Putamen (tissue), 1 donor: ENCODE measurements around the gene RAD23B.

Experiments
- DNase-seq: peaks from one replicate; pipeline ENCODE4 v3.0.0-alpha.2; 2016; ENCODE audit warnings: low spot score

The RAD23B gene

DNA sequence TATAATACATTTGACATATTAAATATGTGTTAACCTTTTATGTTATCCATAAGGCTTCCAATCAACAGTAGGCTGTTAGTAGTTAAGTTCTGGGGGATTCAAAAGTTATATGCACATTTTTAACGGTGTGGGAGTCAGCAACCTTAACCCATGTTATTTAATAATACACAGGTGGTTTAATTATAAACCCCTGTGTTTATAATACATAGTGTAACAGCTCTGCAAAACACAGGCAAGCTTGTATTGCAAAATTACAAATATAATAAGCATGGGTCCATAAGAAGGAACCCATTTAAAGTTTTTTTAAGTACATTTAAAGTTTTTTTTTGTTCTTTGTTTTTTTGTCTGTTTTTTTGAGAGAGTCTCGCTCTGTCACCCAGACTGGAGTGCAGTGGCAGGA lies 14.5 kb upstream of the RAD23B start:
- no peak for DNase-seq

DNA sequence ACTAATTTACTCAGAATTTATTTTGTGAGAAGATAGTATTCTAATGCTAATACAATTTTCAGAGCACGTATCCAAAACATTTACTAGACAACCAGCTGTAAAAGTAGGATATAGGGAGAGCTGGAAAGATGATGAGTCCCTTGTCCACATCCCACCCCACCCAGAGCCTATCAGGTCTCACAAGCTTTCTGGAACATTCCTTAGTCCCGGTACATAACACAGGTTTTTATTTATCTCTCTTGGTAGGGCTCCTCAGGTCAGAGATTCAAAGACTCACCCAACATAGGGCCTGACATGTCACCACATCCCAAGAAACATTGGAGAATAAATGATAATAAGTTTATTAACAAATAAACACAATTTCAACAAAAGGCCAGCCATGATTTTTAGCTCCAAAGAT lies 13.8 kb upstream of the RAD23B start:
- no peak for DNase-seq

GRCh38 chr9:107269681-107270080 lies 13.4 kb upstream of the RAD23B start:
- DNase-seq = no peak

DNA sequence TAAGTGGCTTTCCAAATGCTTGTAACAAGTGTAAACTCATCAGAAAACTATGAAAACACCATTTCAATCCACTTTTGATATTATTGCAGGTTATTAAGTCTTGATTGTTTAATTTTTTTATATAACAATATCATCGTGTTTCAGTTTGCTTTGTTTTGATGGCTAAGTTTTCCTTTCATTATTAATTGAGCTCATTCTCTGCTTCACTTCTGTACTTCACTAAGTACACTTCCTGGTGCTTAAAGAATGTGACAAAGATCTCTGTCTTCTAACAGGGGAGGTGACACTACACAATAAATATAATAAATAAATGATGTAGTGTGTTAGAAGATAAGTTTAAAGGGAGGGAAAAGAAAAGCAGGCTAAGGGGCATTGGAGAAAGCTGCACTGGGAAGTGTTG lies 13.0 kb upstream of the RAD23B start:
- no peak for DNase-seq

GRCh38 chr9:107270580-107270979 lies 12.5 kb upstream of the RAD23B start:
- DNase-seq = no peak

DNA sequence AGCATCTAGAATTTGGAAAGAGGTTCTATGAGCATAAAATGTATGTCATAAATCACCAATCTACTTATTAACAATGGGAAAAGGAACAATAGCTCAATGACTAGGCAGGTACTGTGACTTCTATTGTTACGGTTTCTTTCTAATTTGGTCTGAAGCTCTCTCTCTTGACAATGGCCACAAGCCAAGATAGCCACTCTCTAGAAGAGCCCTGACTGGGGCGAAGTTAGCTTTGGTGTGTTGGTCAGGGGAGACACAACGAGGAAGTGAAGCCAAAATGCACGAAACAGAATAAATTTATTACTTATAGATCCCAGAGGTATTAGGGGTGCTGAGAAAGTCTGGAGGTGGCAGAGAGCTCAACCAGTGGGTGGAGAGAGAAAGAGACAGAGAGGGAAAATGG lies 9.4 kb upstream of the RAD23B start:
- no peak for DNase-seq

DNA sequence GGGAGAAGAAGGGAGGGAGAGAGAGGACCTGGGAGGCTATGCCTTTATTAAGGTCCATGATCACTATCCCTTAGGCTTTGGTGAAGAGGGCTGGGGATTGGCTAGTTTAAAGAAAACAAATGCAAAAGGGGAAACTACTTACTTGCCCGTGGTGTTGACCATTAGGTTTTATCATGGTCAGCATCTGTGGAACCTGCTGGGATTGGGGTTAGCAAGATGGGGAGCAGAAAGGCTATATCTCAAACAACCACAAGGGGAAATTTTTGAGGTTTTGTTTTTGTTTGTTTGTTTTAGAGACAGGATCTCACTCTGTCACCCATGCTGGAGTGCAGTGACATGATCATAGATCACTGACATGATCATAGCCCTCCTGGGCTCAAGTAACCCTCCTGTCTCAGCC lies 9.0 kb upstream of the RAD23B start:
- no peak for DNase-seq

DNA sequence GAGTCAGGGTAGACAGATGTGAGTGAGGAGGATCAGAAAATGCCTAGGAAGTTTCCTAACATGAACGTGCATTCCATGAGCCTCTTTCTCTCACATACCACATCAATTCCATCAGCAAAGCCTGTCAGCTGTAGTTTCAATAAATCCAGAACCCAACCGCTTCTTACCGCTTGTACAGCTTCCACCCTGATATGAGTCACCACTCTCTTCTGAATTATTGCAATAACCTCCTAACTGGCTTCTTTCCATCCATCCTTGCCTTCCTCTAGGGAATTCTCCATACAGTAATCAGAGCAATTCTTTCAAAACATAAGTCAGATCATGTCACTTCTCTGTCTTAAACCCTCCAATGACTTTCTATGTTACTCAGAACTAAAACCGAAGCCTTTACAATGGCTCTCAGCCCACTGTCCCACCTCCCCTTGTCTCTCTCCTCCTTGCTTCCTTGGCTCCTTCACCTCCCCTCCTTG lies 8.1 kb upstream of the RAD23B start:
- peak; percentile 55 for DNase-seq

DNA sequence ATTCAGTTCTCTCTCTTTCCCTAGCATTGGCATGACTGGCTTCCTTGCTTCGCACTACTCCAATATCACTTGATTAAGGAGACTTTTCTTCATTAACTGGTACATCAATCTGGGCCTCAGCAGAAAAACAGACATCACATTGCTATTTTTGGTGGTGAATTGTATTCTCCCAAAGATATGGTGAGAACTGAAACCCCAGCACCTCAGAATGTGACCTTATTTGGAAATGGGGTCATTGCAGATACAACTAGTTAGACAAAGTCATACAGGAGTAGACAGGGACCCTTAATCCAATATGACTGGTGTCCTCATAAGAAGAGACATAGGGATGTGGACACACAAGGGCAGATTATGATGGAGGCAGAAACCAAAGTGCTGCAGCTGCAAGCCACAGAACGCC lies 7.5 kb upstream of the RAD23B start:
- DNase-seq = no peak

DNA sequence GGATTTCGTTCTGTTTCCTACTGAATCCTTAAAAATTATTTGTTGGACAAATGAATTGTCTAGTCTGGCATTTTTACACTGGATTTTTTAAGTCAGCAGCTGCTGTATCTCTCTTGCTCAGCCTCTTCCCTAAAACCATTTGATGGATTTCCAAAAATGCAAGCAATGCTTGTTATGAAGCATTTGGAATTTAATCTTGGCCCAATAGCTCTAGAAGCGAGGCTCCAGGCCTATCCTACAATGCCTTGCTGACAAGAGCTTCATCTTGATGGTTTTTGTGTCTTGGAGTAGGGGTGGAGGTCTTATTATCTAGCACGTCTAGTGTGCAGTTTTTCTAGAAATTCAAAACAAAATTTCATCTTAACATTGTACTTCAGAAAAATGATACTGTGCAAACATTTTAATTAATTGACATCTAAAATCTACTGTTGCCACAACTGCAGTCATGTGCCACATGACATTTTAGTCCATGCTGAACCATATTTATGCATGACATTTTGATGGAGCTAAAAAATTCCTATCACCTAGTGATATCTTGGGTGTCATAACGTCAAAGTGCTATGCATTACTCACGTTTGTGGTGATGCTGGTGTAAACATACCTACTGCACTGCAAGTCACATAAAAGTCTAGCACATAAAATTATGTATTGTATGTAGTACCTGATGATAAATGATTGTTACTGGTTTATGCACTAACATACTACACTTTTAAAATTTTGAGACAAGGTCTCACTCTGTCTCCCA lies 5.9 kb upstream of the RAD23B start:
- no peak for DNase-seq

DNA sequence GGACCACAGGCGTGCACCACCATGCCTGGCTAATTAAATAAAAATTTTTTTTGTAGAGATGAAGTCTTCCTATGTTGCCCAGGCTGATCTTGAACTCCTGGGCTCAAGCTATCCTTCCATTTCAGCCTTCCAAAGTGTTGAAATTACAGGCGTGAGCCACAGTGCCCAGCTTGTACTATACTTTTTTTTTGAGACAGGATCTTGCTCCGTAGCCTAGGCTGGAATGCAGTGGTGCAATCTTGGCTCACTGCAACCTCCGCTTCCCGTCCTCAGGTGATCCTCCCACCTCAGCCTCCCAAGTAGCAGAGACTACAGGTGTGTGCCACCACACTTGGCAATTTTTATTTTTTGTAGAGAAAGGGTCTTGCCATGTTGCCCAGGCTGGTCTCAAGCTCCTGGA lies 5.3 kb upstream of the RAD23B start:
- no peak for DNase-seq

- no peak for DNase-seq
Observed at GRCh38 chr9:107279086-107279485, 4.0 kb upstream of the RAD23B start.

- DNase-seq = no peak
Observed at GRCh38 chr9:107280543-107280942, 2.5 kb upstream of the RAD23B start.

DNA sequence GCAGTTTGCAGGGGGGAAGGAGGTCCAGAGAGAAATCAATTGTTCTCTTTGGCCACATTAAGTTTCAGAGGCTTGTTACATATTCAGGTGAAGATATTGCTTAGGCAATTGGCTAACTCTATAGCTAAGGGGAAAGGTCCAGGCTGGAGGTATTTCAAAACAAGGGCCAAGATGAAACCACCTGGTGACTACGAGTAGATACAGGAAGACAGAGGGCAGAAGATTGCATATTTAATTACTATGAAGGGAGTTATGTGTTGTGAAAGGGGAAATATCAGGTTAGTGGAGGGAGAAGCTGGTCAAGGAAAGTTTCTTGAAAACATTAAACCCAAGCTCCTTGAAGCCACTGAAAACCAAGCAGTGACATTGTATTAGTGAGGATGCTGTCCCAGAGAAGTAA lies 1.9 kb upstream of the RAD23B start:
- DNase-seq = no peak

GRCh38 chr9:107281922-107282667 lies 984 bp upstream of the RAD23B start:
- no peak for DNase-seq

DNA sequence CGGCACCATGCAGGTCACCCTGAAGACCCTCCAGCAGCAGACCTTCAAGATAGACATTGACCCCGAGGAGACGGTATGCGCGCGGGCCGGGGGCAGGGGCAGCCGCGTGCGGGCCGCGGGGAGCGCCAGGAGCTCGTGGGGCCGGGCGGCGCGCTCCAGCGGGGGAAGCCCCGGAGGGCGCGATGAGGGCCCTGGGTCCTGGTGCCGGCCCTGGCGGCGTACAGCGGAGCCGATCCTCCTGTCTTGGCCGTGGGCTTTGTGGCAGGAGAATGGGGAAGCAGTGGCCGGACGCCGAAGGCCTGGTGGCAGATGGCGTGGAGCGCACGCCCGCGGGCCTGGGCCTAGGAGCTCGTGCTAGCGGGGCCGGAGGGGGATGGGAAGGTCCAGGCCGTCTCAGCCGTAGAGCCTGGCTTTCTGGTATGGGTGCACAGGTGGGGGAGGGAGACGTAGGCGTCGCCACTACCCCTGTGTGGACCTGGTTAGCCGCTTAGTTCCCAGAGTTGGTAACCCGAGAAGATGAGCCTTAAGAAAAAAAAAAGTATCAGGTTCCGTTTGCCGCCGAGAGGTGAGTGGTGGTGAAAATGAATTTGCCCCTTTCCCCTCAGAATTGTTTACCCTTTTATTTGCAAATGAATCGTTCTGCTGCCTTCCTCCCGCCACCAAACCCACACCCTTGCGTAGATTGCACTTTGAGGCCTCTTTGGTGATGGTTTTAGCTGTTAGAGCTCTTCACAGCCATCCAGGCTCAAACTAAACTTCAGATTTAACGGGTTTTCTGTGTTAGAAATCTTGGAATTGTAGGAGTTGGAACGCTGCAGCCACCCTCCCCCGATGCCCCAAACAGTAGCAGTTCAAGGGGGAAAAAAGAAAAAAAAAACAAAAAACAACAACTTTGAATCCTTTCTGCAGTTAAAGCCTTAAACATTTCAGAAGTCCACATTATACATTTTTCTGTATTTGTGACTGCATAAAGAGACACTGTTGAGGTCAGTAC lies 841 bp downstream of the RAD23B start:
- DNase-seq = peak; percentile 47

DNA sequence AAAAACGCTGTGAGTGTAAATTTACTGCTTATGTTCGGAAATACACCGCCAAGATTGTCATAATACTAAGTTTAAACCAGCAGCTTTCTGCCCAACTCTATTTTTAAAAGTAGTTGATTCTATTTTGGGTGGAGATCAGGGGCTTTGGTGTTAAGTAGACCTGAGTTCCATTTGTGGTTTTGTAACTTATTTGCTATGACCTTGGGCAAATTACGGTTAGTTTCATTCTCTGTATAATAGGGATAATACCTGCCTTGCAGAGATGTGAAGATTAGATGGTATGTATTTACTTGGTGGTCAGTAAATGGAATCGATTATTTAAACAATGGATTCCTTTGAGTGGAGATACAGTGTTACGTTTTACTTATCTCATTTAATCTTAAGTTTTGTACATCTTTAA lies 1.6 kb downstream of the RAD23B start:
- no peak for DNase-seq

DNA sequence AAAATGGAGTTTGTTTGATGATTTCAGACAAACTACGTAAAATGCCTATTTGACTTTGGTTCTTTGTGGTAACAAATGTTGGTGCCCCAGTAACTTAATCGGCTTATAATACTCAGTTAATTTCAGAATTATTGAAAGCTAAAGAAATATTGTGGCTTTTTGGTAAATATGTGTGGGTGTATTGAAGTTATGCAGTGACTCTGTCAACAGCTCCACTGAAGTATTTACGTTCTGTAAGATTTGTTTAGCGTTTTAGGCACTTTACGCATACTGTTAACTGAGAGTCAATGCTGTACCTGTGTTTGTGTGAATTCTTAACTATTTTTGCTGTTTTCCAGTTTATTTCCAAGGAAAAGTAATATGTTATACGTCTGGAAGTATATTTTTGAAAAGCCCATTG lies 2.2 kb downstream of the RAD23B start:
- DNase-seq = no peak

- no peak for DNase-seq
Observed at GRCh38 chr9:107286057-107286456, 3.0 kb downstream of the RAD23B start.

GRCh38 chr9:107288701-107289100 lies 5.6 kb downstream of the RAD23B start:
- DNase-seq = no peak

GRCh38 chr9:107290619-107291018 lies 7.5 kb downstream of the RAD23B start:
- no peak for DNase-seq

DNA sequence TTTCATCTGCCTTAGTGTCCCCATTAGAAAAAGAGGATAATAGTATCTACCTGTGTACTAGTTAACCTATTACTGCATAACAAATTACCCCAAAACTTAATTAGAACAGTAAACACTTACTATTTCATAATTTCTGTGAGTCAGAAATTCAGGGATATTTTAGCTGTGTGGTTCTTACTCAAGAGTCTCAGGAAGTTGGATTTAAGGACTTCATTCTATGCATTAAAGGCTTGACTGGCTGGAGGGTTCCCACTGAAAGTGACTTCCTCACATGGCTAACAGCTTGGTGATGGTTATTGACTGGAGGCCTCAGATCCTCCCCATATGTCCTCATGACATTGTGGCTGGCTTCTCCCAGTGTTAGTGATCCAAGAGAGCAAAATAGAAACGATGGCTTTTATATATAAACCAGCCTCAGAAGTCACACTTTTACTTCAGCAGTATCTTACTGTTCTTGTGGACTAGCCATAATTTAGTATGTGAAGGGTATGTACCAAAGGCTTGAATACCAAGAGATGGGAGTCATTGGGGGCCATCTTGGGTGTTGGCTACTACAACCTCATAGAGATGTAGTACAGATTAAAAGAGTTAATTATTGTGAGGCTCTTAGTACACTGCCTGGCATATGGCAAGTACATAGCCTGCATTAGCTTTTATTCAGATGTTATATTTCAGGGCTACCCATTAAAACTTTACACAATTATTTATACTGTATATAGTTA lies 9.9 kb downstream of the RAD23B start:
- no peak for DNase-seq
